Activated naive CD4-positive, alpha-beta T cell treated with Interleukin-2 at 50 U/mL for 16 hours (primary cell): ENCODE data around the gene YY1.
A peak's percentile ranks its signal among the peaks of the same experiment; 100 is the strongest.
"Not testable (repeated sequence)": the region's sequence is repeated elsewhere in the genome, so short reads cannot be mapped to it uniquely, and the experiment has no call there.

Experiments
- DNase-seq: peaks from one replicate; pipeline ENCODE4 v3.0.0-alpha.2; 2020

The YY1 gene

DNA sequence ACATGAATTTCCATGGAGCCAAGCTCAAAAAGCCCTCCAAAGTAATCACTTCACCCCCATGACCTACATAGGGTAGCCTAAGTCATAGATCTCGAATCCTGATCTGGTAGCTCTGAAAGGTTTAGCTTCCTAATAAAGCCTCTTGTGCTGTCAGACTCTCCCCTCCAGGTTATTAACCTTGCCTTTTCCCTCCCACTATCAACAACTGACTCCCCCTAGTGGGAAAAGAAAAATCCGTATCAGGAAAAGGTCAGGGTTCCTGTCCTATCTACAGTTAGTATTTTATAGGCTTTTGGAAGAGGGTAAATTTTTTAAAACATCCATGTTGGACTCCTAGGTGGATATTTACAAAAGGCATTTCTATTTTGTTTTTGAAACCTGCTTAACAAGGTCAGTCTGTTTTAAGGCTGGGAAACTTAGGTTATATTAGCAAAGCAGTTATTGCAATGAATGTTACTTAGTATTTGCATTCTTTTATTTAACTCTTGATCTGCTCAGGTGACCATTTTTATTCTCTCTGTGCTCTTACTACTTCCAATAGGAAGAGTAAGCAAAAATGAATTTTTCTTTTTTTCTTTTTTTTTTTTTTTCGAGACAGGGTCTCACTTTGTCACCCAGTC lies 8.0 kb downstream of the YY1 start:
- no peak for DNase-seq

DNA sequence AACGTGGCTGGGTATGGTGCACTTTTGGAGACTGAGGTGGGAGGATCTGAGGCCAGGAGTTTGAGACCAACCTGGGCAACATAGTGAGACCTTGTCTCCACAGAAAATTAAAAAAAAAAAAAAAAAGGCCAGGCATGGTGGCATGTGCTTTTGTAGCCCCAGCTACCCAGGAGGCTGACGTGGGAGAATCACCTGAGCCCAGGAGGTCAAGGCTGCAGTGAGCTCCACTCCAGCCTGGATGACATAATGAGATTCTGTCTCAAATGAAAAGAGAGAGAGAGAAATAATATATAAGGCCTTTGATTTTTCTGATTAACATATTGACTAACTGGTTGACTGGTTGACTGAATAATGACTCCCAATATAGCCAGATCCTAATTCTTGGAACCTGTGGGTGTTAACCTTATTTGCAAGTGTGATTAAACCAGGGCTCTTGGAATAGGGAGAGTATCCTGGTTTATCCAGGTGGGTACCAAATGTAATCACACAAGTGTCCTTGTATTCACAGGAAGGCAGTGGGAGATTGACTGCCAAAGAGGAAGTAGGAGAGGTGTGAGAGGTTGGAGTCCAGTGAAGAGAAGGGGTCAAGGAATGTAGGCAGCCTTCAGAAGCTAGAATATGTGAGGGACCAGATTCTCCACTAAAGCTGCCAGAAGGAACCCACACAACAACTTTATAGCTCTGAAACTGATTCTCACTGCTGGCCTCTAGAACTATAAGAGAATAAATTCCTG lies 12.0 kb downstream of the YY1 start:
- no peak for DNase-seq

- no peak for DNase-seq
Observed at GRCh38 chr14:100252684-100253083, 13.7 kb downstream of the YY1 start.

DNA sequence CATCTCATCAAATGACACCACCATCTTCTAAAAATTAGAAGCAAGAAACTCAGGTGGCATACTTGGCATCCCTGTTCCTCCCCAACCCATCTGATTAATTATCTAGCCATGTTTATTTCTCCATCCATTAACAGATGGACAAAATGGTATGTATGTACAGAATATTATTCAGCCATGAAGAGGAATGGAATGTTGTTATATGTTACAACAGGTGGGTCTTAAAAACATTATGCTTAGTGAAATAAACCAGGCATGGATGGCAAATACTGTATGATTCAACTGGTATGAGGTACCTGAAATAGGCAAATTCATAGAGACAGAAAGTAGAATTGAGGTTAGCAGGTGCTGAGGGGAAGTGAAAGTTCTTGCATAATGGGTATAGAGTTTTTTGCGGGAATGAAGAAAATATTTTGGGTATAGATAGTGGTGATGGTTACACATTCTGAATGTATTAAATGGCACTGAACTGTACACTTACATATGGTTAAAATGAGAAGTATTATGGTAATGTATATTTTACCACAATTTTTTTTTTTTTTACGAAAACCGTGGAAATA lies 17.5 kb downstream of the YY1 start:
- DNase-seq: no peak

- no peak for DNase-seq
Observed at GRCh38 chr14:100261621-100262020, 22.7 kb downstream of the YY1 start.

DNA sequence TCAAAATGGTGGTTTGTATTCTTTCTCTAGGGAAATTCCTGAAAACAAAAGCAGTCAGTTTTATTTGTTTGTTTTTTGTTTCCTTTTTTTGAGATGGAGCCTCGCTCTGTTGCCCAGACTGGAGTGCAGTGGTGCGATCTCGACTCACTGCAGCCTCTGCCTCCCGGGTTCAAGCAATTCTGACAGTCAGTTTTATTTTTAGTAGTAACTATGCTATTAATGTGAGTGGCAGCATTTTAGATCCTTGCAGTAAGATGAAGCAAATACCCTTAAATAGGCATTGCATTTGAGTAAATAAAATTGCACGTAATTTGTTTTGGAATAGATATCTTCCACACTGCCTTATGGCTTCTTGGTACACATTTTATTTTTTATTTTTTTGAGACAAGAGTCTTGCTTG lies 23.6 kb downstream of the YY1 start:
- DNase-seq: no peak

GRCh38 chr14:100263141-100263540 lies 24.2 kb downstream of the YY1 start:
- no peak for DNase-seq

DNA sequence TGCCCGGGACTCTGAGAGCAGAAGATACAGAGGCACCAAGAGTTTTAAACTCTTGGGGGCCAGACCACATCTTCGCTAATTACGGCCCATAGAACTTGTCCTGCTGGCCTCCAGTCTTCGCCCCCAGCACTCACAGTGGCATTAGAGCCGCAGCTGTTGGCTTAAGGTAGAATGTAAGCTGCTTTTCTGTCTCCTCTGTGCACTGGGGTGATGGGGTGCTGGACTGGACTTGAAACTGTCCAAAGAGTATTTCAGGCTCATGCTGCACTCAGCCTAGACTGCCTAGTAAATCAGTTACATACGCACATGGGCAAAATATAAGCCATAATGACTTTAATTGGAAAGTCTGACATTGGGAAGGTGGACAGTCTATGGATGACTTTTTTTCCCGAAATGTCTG lies 29.0 kb downstream of the YY1 start:
- DNase-seq: no peak

DNA sequence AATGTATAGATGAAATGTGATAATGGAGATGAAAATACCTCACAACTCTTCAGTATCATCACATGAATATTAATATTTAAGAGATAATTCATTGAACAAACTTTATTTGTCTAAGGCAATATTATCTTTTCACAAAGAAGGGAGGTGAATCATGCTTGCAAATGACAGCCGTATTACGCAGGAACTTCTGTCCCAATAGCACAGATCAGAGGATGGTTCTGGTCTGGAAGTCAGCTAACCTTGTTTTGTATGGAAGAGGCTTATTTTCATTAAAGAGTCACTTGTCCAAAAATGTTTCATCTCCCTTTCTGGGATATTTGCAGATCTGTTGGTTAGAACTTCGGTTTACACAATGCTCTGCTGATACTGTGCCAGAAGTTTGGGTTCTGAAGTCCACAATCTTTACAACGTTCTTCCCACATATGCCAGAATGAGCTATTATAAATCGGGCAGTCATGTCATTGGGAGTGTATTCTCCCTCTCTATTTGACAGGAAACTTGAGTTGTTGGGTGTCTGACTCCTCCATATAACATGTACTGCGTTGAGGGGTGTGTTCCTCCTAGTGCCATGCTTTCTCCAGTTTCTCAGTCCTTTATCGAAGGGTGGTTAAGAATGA lies 29.8 kb downstream of the YY1 start:
- no peak for DNase-seq

GRCh38 chr14:100271247-100271939 lies 32.4 kb downstream of the YY1 start:
- peak; percentile 15 for DNase-seq

DNA sequence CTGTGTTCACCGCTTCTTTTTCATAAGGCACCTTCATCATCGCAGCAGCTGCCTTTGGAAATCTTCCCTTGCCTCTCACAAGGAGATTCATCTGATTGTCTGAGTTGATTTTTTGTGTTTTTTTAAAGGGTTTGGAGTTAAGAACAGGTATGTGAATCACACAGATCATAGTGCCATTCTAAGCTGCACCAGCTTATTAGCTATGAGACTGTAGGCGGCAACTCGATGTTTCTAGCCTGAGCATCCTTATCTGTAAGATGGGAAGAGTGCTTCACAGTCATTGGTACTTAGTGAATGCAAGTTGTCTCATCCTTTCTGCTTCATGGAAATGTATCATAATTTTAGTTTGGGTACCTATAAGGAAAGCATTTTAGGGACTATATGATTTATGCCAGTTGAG lies 35.3 kb downstream of the YY1 start:
- no peak for DNase-seq

DNA sequence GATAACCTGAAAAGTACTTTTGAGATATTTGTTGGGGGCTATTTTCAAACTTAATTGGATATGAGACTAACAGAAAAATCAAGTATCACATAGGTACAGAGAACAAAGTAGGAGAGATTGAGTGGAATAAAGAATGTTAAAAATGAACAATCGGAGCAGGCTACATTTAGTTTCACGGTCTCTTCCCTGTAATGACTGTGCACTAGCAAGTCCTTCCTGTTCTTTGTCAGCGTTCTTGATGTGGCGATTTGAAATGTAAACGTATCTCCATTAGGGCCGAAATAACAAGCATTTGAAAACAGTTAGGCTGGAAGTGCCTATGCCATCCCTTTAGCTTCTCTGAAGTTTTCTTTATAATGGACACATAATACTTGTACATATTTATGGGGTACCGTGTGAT lies 36.3 kb downstream of the YY1 start:
- no peak for DNase-seq

- no peak for DNase-seq
Observed at GRCh38 chr14:100278702-100279101, 39.8 kb downstream of the YY1 start.

DNA sequence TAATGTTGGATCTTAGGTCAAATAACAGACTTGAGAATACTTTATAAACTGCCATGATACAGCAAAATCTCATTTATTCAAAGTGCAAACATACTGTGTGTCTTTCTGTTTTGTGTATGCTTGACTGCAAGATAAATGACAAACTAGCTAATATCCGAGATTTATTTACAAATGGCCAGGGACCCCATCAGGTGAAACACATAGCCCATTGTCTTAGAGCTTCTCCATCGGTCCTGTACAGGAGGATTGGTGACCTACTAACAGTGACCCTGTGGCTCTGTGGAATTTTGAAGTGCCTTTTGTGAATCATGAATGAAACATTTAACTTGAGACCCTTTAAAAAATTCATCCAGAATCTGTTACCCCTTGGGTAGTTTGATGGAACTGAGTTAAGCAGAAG lies 40.2 kb downstream of the YY1 start:
- no peak for DNase-seq

DNA sequence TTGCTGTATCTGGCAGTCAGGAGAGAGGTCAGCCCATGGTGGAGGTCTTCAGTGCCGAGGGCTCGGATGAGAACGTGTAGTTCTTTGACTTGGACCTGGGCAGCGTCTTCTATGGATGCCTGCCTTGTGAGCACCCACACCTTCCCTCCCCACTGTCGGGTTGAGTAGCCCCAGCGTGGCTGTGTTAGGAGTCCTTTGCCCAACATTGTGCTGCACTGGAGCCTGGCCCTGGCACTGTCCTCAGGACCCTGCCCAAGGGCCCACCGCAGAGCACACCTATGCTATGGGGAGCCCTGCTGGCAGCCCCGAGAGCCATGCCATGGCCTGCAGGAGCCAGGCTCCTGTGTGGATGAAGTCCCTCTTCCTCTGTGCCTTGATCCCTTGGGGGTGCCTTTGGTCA lies 40.6 kb downstream of the YY1 start:
- no peak for DNase-seq

DNA sequence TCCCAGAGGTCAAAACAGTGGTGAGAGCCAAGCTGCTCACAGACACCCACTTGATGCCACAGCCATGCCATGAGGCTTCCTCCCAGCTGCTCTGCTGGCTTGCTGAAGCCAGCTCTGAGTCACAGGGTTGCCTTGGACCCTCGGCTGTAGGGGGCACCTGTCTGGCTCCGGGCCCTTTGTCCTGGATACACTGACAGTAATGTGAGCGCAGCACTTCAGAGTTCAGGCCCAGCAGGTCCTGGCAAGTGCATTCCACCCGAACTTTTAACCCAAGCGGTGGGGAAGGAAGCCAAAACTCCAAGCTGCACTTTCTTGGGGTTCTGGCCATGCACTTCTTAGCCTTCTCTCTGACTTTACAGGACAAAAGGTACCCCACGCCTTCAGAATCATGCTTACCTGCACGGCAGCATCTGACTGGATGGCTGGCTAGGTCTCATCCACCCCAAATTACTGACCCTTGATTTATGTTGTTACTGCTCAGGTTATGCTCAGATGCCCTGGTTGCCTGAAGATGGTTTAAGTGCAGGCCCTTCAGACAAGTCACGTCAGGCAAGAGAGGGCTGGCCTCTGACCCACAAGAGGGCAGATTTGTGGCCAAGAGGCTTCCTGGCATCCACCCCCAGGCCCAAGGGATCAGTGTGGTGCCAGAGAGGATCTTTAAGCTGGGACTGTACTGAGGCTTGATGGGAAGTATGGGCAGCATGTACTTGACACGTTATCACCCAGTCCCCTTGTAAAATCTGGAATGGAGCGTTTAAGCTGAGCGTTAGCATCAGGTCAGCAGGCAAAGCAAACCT lies 42.5 kb downstream of the YY1 start:
- no peak for DNase-seq

- DNase-seq: no peak
Observed at GRCh38 chr14:100282083-100282350, 43.1 kb downstream of the YY1 start.

GRCh38 chr14:100282766-100283419 lies 43.9 kb downstream of the YY1 start:
- no peak for DNase-seq

- not testable (repeated sequence) for DNase-seq
Observed at GRCh38 chr14:100283436-100283835, 44.5 kb downstream of the YY1 start.

DNA sequence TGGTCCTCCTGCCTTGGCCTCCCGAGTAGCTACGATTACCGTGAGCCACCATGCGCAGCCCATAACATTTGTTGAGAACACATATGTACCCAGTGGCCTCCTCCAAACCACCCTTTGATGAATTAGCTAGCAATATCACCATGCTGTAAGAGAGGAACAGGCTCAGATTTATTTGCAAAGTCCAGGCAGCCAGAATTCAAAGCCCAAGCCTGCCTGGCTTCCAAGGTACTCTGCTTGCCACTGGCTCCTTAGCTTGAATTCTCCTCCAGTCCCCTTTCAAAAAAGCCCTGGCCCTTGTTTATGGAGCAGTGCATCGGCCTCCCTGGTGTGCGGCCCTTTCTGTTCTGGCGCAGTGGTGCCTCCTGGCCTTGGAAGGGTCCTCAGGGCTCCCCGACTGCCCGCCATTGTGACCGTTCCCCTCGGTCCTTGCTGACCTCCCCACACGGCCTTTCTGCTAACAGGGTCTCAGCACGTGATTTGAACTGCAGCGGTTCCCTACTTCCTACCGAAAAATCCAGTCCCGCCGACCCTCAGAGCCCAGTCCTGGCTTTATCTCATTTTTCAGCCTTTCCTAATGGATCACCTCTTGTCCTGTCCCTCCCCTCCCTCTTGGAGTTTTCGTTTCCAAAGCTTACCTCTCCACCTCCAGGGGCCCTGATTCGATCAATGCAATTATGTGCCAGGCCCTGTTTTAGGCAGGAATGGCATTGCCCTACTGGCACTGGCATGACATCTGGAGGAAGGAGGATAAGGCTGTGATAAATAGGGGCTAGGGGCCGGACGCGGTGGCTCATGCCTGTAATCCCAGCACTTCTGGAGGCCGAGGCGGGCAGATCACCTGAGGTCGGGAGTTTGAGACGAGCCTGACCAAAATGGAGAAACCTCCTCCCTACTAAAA lies 45.3 kb downstream of the YY1 start:
- DNase-seq: no peak
